Measurements from ENCODE around the gene GNPDA2.

DNA sequence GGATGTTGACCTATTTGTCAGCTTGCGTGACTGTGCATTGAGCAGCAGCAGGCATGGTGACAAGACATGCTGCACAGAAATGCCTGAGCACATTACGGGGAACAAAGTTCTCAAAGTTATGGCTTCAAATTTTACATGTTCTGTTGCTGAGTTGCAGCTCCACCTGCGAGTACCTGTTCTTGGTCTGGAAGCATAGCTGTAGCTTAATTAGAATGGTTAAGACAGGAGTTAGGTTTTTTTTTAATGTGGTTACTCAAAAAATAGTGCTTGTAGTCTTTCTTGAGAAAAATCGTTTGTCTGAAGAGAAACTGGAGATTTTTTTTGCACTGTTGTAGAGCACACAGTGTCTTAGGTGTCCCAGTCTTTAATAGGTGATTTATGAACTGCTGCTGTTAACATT is 38.8 kb upstream of the GNPDA2 start:
- no peak for TF ChIP-seq FOXK2 (IDR thresholded peaks at IDR 0.05)
- TF ChIP-seq ARNT (IDR thresholded peaks at IDR 0.05), result no peak
- no peak for TF ChIP-seq SUZ12 (IDR thresholded peaks at IDR 0.05)
- no peak for TF ChIP-seq CTBP1 (IDR thresholded peaks at IDR 0.05; ENCODE audit: borderline replicate concordance)
- TF ChIP-seq BHLHE40 (IDR thresholded peaks at IDR 0.05; ENCODE audit: borderline replicate concordance), result no peak
- no peak for TF ChIP-seq ELF4 (IDR thresholded peaks at IDR 0.05)

Measured in HEK293T (cell line).